HG03159 (cell line): ENCODE data around the gene SCN3B.

Experiments used
- ATAC-seq: cut with Tn5 transposase; IDR thresholded peaks from one replicate; pipeline ENCODE4 v1.9.1; 2021; ENCODE audit warnings: mild to moderate bottlenecking, moderate library complexity; ENCODE audit not compliant: unreplicated experiment

The SCN3B gene, protein sequence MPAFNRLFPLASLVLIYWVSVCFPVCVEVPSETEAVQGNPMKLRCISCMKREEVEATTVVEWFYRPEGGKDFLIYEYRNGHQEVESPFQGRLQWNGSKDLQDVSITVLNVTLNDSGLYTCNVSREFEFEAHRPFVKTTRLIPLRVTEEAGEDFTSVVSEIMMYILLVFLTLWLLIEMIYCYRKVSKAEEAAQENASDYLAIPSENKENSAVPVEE

DNA sequence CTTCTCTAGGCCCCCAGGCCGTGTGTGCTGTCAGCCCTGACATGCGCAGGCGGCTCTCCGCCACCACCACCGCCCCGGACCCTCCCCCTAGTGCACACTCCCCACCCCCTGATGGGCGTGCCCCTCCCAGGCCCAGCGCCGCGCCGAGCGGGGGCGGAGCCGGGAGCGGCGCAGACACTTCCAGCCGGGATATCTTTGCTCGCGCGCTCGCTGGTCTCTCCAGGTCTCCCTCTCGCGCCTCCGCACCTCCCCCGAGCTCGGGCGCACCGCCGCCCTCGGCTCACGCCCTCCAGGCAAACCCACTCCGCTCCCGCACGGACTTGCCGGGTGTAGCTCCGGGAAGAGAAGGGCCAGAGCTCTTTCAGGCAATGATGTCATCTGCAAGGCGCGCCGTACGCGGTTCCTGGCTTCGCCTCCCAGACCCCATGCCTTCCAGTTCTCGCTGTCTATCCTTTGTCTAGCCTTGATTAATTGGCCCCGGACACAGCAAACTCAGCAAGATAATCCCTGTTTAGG is at the start of gene SCN3B:
Gene SCN3B (minus strand): TSS at position 59 of the 516 bp plus-strand sequence. CDS start 823 bp downstream, outside the sequence.
- ATAC-seq = no peak

DNA sequence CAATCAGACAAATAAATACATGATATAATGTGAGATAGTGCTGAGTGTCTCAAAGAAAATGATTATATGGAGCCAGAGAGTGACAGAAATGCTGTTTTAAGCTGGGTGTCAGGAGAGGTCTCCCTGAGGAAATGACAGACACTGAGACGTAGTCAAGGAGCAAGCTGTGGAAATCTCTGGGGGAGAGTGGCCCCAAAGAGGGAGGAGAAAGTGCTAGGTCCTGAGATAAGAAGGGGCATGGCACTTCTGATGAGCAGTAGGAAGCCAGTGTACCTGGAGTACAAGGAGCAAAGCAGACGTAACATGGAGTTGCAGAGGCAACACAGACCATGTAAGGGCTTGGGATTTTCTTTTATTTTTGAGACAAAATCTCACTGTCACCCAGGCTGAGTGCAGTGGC is 48.3 kb upstream of the SCN3B start:
- no peak for ATAC-seq

DNA sequence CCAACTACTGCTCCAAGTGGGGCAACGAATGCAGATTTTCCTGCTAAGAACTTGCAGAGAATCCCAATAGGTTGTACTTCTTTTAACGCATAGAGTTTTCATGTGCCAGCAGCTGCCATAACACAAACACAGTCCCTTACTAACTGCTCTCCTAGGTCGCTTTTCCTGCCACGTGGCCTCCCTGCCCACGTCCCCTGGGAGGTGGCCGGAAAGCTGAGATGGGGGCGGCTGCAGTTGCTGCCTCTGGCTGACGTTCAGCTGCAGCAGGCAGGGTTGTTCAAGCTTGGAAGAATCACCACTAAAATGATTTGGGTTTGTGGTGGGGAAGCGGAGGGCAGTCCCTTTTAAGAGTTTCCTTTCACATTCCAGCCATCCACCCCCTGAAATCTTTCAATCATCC is 47.7 kb upstream of the SCN3B start:
- ATAC-seq = no peak

DNA sequence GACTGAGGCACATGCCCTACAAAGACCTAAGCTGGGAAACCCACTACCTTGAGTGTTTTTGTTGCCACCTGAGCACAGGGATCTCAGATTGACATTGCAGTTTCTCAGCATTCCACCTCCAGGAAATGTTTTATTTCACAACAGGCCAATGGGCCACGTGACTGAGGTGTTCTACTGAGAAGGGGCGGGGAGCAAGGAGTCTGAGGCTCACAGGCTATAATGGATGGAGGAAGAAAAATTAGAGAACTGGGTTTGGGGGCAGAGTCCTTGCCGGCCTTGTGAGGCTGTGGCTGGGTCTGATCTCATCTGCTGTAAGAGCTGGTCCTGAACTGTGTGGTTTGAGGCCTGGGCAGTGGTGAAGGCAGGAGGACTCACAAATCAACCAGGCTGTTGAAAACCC is 46.3 kb upstream of the SCN3B start:
- ATAC-seq = no peak

DNA sequence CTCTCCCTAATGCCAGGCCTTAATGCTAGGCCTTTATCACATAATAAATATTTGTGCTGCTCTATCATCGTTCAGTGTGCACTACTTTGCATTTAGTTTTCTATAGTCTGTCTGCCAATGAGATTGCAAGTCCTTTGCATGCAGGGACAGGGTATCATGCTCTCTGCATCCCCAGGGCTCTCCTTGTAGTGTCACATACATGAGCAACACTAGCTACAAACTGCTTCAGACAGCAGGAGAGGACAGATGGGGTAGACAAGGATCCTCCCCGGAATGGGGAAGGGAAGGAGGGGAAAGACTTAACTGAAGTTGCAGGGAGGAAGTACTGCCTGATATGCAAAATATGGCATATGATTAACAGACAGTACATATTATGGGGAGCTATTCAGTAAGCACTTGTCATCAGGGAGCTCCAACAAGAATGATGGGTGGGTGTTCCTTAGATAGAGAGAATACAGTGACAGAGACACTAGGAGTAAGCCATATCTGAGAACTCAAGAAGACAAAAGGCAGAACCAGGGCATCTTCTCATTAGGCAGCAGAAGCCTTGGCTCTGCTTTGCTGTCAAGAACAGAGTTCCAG is 44.2 kb upstream of the SCN3B start:
- ATAC-seq = no peak

DNA sequence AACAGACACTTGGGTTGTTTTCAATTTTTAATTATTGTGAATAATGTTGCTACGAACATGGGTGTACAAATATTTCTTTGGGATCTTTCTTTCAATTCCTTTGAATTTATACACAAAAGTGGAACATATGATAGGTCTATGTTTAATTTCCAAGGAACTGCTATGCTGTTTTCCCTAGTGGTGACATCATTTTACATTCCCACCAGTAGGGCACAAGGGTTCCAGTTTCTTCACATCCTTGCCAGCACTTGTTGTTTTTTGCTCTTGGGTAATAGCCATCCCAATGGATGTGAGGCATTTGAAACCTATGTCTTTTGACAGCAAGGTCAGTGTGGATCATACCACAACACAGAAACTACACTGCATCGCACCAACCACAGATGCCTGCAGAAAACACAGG is 41.8 kb upstream of the SCN3B start:
- no peak for ATAC-seq

DNA sequence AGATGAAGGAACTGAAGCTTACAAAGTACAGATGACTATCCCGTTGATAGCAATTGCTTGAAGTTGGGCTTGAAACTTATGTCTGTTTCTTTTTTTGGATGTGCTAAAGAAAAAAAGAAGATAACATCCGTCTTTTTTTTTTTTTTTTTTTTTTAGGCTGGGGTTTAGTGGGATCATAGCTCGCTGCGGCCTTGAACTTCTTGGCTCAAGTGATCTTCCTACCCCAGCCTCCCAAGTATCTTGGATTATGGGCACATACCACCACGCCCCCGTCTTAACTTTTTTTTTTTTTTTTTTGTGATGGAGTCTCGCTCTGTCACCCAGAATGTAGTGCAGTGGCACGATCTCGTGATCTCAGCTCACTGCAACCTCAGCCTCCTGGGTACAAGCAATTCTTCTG is 40.8 kb upstream of the SCN3B start:
- ATAC-seq = no peak

DNA sequence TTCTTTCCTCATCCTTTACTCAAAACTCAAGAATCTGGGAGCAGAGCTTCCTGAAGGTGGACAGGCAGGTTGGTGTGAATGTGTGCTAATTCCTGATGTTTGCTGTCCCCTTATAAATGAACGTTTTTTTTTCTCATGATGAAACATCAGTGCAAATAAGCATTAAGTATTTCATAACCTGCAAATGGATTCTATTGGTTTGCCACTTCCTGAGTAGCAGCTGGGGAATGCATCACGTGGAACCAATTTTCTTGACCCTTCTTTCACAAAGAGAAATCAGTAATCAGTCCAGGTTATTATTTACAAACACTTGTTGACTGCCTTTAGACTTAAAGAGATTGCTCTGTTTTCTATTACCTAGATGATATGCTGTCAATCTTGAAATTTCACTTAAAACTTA is 40.1 kb upstream of the SCN3B start:
- no peak for ATAC-seq

DNA sequence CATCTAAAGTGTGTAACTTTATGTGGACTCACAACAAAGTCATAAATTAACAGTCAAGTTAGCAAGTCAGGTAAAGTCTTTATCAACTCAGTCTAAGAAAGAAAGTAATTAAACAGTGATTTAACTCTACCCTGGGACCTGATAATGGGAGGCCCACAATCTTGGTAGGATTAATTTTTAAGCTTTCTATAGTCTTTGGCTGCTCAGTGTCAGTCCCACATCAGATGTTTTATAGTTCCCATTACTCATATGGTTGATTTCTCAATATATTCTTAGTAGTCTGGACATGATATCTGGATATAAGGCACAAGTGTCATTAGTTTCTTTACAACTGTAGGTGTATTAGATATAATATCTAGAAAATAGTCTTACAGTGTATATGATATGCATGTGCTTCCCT is 38.5 kb upstream of the SCN3B start:
- no peak for ATAC-seq

DNA sequence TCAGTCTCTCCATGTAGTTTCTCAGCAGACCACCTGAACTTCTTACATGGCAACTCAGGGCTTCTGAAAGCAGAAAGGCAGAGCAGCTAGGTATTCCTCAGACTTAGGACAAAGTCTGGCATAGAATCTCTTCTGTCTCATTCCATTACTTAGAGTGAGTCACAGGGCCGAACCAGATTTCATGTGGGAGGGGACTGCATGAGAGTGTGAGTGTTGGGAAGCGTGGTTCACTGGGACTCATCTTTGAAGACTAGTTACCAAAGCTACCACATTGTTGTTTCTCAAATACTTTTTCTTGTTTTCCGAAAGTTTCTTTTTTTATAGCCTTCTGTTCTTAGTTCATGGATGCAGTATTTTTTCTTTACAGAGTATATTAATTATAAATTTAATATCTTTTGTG is 36.1 kb upstream of the SCN3B start:
- ATAC-seq = no peak

DNA sequence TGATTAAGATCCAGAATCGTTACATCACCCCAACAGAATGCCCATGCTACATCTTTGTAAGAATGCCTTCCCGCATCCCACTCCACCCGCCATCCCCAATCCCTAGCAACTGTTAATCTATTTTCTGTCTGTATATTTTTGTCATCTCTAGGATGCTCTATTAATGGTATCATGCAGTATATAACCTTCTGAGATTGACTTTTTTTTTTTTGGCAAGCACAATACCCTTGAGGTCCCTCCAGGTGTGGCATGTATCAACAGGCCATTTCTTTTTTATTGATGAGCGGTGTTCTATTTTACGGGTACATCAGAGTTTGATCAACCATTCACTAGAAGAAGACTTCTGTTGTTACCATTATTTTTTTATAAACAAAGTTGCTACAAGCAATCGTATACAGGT is 30.2 kb upstream of the SCN3B start:
- no peak for ATAC-seq

DNA sequence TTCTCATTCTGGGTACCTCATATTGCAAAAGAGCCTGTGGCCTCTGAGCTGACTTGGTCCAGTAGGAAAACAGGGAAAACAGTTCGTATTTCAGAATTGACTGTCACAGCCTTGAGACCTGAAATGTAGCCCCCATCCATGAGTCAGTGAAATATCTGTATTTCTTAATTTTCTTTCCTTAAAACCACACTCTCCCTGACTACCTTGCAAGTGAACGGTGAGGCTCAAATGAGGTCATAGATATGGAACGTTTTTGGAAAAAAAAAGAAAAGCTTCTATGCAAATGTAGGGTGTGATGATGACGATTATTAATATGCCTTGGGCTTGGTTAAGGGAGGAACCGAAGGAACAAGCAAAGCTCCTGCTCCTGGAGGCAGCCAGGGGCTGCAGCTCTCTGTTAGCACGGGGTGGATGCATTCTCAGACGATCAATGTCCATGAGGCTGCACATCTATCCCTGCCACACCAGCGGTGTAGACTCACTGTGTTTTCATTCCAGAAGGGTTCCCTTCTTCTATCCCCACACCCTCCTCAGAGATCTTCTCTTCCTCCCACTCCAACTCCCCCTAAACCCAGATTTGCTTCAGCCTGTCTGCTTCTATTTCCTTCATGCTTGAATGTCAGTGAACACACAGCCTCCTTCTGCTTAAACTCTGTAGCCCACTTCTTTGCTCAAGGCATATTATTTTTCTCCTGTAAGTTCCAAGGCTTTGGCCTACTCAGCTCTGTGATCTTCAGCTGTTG is 29.2 kb upstream of the SCN3B start:
- ATAC-seq = no peak

DNA sequence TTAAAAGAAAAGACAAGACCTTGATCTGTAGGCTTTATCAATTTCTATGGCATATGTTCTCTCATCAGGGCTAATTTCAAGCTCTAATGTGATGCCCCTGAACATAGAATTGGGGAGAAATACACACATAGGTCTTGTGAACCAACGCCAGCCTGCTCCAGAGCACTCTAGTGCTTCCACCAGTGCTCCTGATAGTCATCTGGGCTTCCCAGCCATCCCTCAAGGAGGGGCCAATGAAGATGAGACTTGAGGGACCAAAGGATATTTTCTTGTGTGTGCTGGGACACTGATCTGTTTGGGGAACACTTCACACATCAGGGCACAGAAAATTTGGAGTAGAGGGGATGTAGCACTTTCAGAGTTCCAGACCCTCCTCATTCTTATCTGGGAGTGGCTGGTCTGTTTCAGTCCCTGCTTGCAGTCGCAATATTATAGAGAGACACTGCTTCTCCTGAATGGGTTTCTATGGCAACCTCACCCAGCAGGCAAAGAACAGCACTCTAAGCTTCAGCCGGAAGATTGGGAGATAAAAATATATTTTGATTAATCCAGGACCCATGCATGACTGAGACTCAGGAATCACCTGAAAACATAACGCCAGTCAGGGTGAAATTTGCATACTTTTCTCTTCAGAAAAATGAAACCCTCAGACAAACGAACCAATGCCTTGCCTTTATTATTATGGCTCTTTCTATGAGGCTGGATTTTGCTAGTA is 28.4 kb upstream of the SCN3B start:
- no peak for ATAC-seq

DNA sequence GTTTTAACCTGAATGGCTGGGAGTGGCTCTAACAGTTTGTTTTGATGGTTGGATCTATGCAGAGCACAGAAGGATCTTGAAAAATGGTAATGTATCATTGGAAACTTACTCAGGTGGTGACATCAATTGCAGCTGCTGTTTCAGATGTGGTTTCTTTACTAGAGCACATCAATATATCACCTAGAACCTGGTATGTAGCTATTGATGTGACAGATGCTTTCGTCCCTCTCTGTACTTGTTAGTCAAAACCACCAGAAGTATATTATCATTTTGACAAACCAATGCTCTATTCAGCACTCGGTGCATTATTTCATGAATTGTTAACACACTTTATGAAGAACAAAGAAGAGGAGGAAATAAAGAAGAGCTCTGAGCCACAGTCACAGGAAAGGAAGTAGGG is 26.6 kb upstream of the SCN3B start:
- no peak for ATAC-seq

DNA sequence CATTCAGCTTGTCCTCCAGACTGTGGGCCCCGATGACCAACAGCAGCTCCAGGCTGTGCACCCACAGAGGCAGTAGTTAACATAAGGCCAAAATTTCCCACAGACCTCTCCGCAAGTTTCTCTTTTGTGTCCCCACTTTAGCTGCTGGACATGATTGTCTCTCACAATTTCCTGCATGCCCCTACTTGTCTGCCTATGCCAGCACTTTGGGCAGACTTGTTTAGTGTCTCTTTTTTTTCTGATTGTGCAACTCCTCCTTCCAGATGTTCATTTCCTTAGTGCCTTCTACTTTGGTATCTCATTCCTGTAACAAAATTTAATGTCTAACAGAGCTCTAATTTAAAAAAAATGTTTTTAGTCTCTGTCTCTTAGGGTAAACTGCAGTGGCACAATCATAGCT is 23.8 kb upstream of the SCN3B start:
- ATAC-seq = no peak

DNA sequence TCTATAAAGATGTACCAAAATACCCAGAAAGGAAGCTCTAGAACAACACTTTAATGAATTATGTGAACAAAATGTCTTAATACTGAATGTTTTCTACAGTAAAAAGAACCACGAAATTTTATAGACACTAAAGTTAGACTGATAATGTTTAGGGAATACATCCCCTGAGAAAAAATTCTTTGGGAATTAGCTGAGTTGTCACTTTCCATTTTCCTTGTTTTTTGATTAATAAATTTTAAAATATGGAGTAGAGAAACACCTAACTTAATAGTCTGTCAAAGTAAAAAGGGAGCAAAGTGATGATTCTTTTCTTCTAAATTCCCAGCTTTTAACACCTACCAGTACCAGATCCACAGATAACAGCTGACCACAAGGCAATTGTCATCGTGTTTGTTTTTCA is 23.1 kb upstream of the SCN3B start:
- ATAC-seq = no peak

DNA sequence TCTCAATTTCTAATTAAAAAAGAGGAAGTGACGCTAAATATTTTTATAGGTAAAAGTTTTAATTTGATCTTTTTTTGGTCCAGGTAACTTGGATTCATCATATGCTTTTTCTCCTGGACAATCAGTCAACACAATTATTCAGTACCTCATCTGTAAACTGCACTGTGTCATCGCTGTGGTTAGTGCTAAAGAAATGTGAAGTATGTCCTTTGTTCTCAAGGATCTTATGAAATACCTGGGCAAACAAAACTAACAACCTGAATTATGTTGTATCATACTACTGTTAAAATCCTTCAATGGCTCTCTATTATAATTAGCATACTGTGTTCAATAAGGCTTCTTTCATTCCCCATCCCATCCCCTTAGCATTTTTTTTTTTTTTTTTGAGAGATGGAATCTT is 19.9 kb upstream of the SCN3B start:
- no peak for ATAC-seq

DNA sequence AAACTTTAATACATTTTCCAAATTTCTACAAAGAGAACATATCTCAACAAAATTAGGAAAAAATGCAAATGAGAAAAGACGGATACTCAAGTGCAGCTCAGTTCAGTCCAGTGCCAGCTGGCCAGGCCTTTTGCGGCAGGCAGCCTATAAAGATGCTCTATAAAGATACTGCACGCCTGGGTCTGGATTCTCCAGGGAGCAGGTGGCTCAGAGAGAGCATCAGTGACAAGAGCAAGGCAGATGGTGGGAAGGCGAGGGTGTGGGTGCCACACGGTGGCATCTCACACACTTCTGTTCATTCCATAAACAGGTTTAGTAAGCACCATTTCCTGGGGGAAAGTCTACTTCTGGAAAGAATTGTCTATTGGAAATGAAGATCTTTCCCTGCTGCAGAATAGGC is 18.1 kb upstream of the SCN3B start:
- ATAC-seq = no peak

DNA sequence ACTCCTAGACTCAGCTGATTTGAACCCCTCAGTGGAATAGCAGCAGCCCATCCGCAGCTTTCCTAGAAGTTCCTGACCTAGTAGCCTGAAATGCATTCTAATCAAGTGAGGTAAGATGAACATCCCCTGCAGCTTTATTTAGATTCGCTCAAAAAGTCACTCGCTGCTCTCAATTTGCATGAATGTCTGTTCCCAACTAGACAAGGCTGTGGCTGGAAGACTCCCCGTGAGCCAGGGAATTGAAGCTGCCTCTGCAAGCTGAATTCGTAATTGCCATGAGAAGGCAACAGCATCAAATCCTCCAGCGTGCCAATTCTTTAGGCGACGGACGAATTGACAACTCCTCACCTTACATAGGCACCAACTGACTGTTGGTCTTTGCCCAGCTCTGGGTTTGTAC is 17.1 kb upstream of the SCN3B start:
- no peak for ATAC-seq

DNA sequence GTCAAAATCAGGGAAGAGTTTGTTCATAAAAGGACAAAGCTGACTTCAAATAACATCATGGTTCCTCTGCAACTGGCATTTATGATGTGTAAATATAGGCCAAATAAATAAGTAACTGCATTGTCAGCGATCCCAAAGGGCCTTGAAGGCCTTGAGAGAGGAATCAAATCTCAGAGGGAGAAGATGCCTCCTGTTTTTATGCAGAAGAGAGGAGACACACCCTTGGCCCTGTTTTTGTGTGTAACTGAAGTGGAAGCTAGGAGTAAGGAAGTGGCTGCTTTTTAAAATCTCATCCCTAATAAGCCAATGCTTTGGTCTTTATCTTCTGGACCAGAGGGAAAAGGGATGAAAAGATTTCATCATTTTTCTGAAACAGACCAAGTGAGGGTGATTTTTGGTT is 15.7 kb upstream of the SCN3B start:
- no peak for ATAC-seq

DNA sequence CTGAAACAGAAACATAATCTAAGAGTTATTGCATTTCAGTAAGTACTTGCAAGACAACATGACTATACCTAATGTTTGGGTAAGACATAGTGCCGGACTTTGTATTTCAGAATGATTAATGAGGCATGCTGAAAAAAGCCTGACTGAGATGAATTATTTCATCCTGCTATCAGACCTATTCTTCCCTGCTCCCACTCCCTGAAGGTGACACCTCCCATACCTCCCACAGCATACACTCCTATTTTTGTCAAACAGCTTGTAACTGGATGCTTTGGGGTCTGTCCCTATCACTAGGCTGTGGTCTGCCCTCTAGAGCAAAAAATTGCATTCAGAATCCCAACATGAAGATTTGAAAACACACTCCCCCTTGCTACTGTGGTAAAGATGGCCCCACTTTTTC is 10.9 kb upstream of the SCN3B start:
- no peak for ATAC-seq

DNA sequence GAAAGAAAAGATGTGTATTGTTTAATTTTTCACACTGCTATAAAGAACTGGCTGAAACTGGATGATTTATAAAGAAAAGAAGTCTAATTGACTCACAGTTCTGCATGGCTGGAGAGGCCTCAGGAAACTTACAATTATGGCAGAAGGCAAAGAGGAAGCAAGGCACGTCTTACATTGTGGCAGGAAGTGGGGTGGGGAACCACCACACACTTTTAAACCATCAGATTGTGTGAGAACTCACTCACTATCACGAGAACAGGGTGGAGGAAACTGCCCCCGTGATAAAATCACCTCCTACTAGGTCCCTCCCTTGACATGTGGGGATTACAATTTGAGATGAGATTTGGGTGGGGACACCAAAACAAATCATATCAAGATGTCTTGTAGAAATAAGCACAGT is 5.5 kb upstream of the SCN3B start:
- peak; percentile 93 for ATAC-seq
